Mesendoderm (in vitro differentiated cells): ENCODE results near the gene OR2A42.
"Not testable (repeated sequence)": the region's sequence is repeated elsewhere in the genome, so short reads cannot be mapped to it uniquely, and the experiment has no call there.

Experiments
- DNase-seq: peaks from one replicate; pipeline ENCODE4 v3.0.0; 2013
- H2AK5ac ChIP-seq: 2 replicates; pipeline ENCODE4 v1.6.1; 2013; ENCODE audit warnings: low read length, inconsistent platforms
- H2BK120ac ChIP-seq: 2 replicates; pipeline ENCODE4 v1.6.1; 2013; ENCODE audit warnings: low read depth, mild to moderate bottlenecking, low read length, moderate library complexity, mixed read lengths
- H2BK15ac ChIP-seq: replicated peaks from 2 replicates; pipeline ENCODE4 v1.6.1; 2013; ENCODE audit warnings: low read depth, mild to moderate bottlenecking, moderate library complexity
- H2BK5ac ChIP-seq: 2 replicates; pipeline ENCODE4 v1.6.1; 2013; ENCODE audit warnings: low read length, inconsistent platforms
- H3K18ac ChIP-seq: 2 replicates; pipeline ENCODE4 v1.6.1; 2013; ENCODE audit warnings: mild to moderate bottlenecking, low read length, mixed read lengths
- H3K23ac ChIP-seq: one replicate; pipeline ENCODE4 v1.6.1; 2013; ENCODE audit warnings: low read length
- H3K27ac ChIP-seq: 2 replicates; pipeline ENCODE4 v1.5.1; 2013; ENCODE audit warnings: low read depth, mild to moderate bottlenecking, inconsistent platforms, low read length, moderate library complexity
- H3K27me3 ChIP-seq: 2 replicates; pipeline ENCODE4 v1.6.1; 2013; ENCODE audit warnings: low read length, control low read depth, mild to moderate bottlenecking, inconsistent platforms; ENCODE audit not compliant: insufficient read depth, poor library complexity
- H3K36me3 ChIP-seq: 2 replicates; pipeline ENCODE4 v1.6.1; 2013; ENCODE audit warnings: low read length, inconsistent platforms; ENCODE audit not compliant: control insufficient read depth, insufficient read depth
- H3K4ac ChIP-seq: one replicate; pipeline ENCODE4 v1.6.1; 2013; ENCODE audit warnings: low read depth, mild to moderate bottlenecking, low read length, moderate library complexity
- H3K4me1 ChIP-seq: 2 replicates; pipeline ENCODE4 v1.6.1; 2013; ENCODE audit warnings: low read depth, low read length, inconsistent platforms; ENCODE audit not compliant: control insufficient read depth
- H3K4me2 ChIP-seq: 2 replicates; pipeline ENCODE4 v1.6.1; 2013; ENCODE audit warnings: low read length
- H3K4me3 ChIP-seq: 2 replicates; pipeline ENCODE4 v1.5.1; 2013; ENCODE audit warnings: mild to moderate bottlenecking, low read length
- H3K56ac ChIP-seq: one replicate; pipeline ENCODE4 v1.6.1; 2013; ENCODE audit warnings: low read length
- H3K79me1 ChIP-seq: 2 replicates; pipeline ENCODE4 v1.6.1; 2013; ENCODE audit warnings: low read length, inconsistent platforms
- H3K79me2 ChIP-seq: 2 replicates; pipeline ENCODE4 v1.6.1; 2013; ENCODE audit warnings: mild to moderate bottlenecking, low read length; ENCODE audit not compliant: control insufficient read depth, insufficient read depth
- H3K9ac ChIP-seq: 2 replicates; pipeline ENCODE4 v1.6.1; 2013; ENCODE audit warnings: low read length, inconsistent platforms
- H4K5ac ChIP-seq: one replicate; pipeline ENCODE4 v1.6.1; 2013; ENCODE audit warnings: low read length
- H4K8ac ChIP-seq: one replicate; pipeline ENCODE4 v1.6.1; 2013; ENCODE audit warnings: low read depth, mild to moderate bottlenecking, control low read depth, low read length, moderate library complexity
- WGBS: extraction: QIAGEN DNeasy Blood & Tissue Kit; methylation state at CpG from one replicate; pipeline ENCODE4 v1.1.7; 2013; ENCODE audit warnings: low lambda C conversion rate, missing lambda C conversion rate; ENCODE audit not compliant: insufficient coverage; ENCODE audit errors: extremely low coverage; 5-methylcytosine and 5-hydroxymethylcytosine counted together

OR2A42 gene

DNA sequence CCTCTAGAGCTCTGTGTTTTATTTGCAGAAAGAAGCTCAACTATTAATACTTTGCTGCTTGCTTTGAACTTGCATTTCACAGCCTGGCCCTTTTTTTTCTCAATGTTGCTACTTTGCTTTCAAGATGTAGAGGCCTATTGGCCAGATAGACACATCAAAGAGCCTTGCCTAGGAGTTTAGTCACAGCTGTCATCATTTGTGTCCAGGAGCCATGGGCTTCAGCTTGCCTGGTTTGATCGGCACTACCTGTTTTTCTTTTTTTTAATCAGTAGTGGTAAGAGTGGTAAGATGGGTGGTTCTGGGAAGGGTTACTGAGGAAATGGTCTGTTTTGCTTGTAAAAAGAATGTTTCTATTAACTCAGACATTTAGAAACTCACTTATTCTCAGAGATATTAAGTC lies 37.4 kb downstream of the OR2A42 start:
- H4K5ac ChIP-seq, H3K27me3 ChIP-seq, H2AK5ac ChIP-seq, H3K4me2 ChIP-seq, H2BK15ac ChIP-seq, H2BK120ac ChIP-seq, H3K79me2 ChIP-seq, H3K27ac ChIP-seq, H3K4me1 ChIP-seq, H3K9ac ChIP-seq, H3K4me3 ChIP-seq, H3K56ac ChIP-seq, H3K79me1 ChIP-seq, H3K4ac ChIP-seq, H3K36me3 ChIP-seq, DNase-seq, H3K23ac ChIP-seq, H3K18ac ChIP-seq, H4K8ac ChIP-seq, H2BK5ac ChIP-seq: not testable (repeated sequence)
- WGBS: no CpG with 5 or more reads among the region's 1 CpG

DNA sequence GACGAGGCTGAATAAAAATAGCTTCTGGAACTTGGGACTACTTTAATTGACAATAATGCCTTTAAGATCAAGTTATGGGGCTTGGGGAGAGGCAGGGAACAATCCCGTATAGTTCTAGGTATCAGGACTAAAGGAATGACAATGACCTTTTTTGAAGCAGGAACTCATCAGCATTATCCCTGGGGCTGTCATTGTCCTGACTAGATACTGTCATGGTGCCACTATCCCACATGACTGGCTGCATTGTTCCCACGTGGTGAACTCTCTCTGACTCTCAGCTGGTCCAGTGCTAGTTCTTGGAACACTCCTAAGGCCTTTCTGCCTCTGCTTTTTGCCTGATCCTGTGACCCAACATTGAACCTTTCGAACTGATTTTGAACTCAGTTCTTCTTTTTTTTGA lies 40.5 kb downstream of the OR2A42 start:
- not testable (repeated sequence) for H3K4ac ChIP-seq, H4K5ac ChIP-seq, H3K9ac ChIP-seq, H3K36me3 ChIP-seq, H2BK120ac ChIP-seq, H3K4me3 ChIP-seq, H3K4me2 ChIP-seq, H3K27me3 ChIP-seq, H2BK5ac ChIP-seq, H3K4me1 ChIP-seq, H3K27ac ChIP-seq, H4K8ac ChIP-seq, H2BK15ac ChIP-seq, H3K18ac ChIP-seq, H3K23ac ChIP-seq, H3K79me2 ChIP-seq, H2AK5ac ChIP-seq, H3K56ac ChIP-seq, H3K79me1 ChIP-seq
- DNase-seq: peak; percentile 42
- WGBS: no CpG with 5 or more reads among the region's 4 CpGs

DNA sequence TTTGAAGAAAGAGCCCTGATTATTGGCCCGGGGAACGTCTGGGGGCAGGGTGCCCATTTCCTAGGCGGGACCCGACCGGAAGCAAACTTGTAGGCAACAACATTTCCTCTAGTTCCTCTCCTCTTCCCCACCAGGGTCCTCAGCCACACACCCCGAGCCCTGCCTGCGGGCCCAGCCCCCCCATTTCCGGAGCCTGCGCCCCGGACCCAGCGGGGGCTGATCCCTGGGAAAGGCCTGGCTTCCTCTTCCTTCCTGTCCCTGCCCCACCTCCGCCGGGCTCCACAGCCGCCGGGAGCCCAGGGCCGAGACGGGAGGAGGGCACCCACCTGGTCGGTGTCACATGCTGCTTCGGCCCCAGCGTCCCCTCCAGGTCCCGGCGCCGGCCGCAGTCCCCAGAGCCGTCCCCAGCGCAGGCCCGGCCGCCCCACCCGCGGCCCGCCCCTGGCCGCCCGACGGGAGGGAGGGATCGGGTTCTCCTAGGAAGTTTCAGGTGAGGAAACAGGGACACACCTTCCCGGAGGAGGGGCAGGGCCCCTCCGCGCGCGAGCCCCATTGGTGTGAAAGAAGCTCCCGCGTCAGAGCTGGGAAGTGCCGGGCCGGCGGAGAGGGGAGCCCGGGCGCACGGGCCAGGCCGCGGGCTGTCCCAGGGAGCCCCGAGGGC lies 44.1 kb downstream of the OR2A42 start, which contains the start of gene ARHGEF35:
ARHGEF35 (minus strand) TSS at position 622 of the 661 bp plus-strand sequence. CDS start 7,450 bp downstream, outside the sequence.
- H2BK15ac ChIP-seq, H3K18ac ChIP-seq, H4K8ac ChIP-seq, H3K9ac ChIP-seq, H3K27ac ChIP-seq, H3K79me2 ChIP-seq, H4K5ac ChIP-seq, H3K4me1 ChIP-seq, H3K23ac ChIP-seq, H3K4me2 ChIP-seq, H2BK5ac ChIP-seq, H3K4me3 ChIP-seq, H2BK120ac ChIP-seq, H3K36me3 ChIP-seq, H3K56ac ChIP-seq, H3K79me1 ChIP-seq, H2AK5ac ChIP-seq, H3K4ac ChIP-seq, DNase-seq, H3K27me3 ChIP-seq: not testable (repeated sequence)
- WGBS: no CpG with 5 or more reads among the region's 51 CpGs

GRCh38 chr7:144194453-144194852 lies 45.0 kb downstream of the OR2A42 start:
- WGBS: no CpG with 5 or more reads among the region's 6 CpGs
- H3K23ac ChIP-seq, H3K4me3 ChIP-seq, H2BK120ac ChIP-seq, H3K9ac ChIP-seq, H3K36me3 ChIP-seq, H3K56ac ChIP-seq, H3K27me3 ChIP-seq, H3K4ac ChIP-seq, H2AK5ac ChIP-seq, H3K18ac ChIP-seq, H3K79me1 ChIP-seq, H2BK15ac ChIP-seq, H3K4me1 ChIP-seq, H4K5ac ChIP-seq, H4K8ac ChIP-seq, H2BK5ac ChIP-seq, DNase-seq, H3K79me2 ChIP-seq, H3K4me2 ChIP-seq, H3K27ac ChIP-seq: not testable (repeated sequence)

DNA sequence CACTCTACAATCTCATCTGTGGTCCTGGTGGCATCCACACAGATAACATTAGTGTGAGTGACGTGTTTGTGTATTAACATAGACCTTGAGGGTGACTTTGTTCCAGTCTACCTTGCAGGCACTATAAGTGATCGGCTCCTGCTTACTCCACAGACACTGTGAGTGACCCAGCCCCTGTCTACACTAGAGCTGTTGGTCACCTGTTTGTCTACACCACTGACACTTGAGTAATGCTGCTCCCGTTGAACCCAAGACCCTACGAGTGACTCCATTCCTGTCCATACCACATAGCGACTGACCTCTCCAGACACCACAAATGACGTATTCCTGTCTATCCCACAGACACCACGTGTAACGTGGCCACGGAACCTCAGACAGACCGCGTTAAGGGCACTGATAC lies 45.6 kb downstream of the OR2A42 start:
- not testable (repeated sequence) for H3K56ac ChIP-seq, H3K79me1 ChIP-seq, H3K36me3 ChIP-seq, H3K9ac ChIP-seq, H3K18ac ChIP-seq, H3K23ac ChIP-seq, H2BK5ac ChIP-seq, H2BK15ac ChIP-seq, H3K4me3 ChIP-seq, H4K5ac ChIP-seq, H3K27me3 ChIP-seq, H3K4me1 ChIP-seq, H2BK120ac ChIP-seq, H3K27ac ChIP-seq, H3K4ac ChIP-seq, H3K79me2 ChIP-seq, H2AK5ac ChIP-seq, H3K4me2 ChIP-seq, H4K8ac ChIP-seq, DNase-seq
- no CpG with 5 or more reads among the region's 11 CpGs for WGBS

DNA sequence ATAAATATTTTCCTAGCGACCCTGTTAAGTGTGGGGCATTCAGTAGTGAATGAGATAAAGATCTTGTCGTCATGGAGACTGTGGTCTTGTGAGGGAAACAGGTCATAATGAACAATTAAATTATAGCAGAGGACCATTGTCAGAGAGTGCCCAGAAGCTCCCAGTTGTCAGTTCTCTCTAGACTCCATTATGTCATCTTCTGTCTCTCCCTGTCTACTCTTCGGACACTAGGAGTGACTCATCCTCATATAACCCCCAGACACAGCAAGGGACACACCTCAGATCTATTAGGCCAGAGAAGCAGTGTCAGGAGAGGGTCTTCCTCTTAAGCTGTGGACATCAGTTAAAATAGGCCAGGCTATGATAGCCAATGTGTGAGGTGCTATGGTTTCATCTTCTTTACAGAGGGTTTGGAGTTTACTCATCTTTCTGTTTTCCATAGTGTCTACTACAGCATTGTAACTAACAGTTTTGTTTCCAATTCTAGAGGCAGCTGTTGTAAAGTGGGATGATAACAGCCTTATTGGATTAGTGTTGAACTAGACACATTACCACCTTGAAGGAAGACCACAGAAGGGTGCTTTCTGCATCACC lies 50.7 kb downstream of the OR2A42 start:
- H3K27me3 ChIP-seq: not testable (repeated sequence)
- no CpG with 5 or more reads among the region's 3 CpGs for WGBS

More for the DNA sequence above, 50.7 kb downstream of the OR2A42 start:
- H3K9ac ChIP-seq, H3K36me3 ChIP-seq, H3K79me2 ChIP-seq, H2BK120ac ChIP-seq, H4K5ac ChIP-seq, H3K4me1 ChIP-seq, H2BK15ac ChIP-seq, H2BK5ac ChIP-seq, H3K79me1 ChIP-seq, H4K8ac ChIP-seq, DNase-seq, H3K4ac ChIP-seq, H3K18ac ChIP-seq, H2AK5ac ChIP-seq, H3K4me3 ChIP-seq, H3K23ac ChIP-seq, H3K4me2 ChIP-seq, H3K56ac ChIP-seq, H3K27ac ChIP-seq: not testable (repeated sequence)
